ENCODE data around the gene RASD1. TPM values are rescaled to one million over a fixed set of nuclear protein-coding genes. Genes with fewer than 3 reads are reported as not detected.

RASD1 gene
- total RNA-seq, 3 donors from 2014 or later, result 64.0 to 140 (median 75.0) TPM

GRCh38 chr17:17538417-17539391 is 42.5 kb upstream of the RASD1 start:
- Histone ChIP-seq H3K9me3 (no peaks in the 10 kb centered on the region), H3K36me3 (no peaks in the 10 kb centered on the region), H3K27me3 (no peaks in the 10 kb centered on the region), H3K4me1 (no peaks in the 10 kb centered on the region), H3K4me3 (no peak overlapping the region), H3K27ac (peak overlapping the region in 1 of 2 donors; percentile 46)
- no peak for TF ChIP-seq CTCF (IDR thresholded peaks at IDR 0.05)
- TF ChIP-seq POLR2AphosphoS5 (IDR thresholded peaks at IDR 0.05), result no peak
- no peak for DNase-seq (ENCODE audit: low spot score in 2 of 2)
- intact Hi-C loops (cut with DNase I; ENCODE audit: low total_unique reads), result no loop called here

- H3K27me3 ChIP-seq, result no peaks in the 10 kb centered on the region
- H3K4me3 ChIP-seq, result no peak overlapping the region
- H3K4me1 ChIP-seq, result no peaks in the 10 kb centered on the region
- peak overlapping the region; percentile 30 to 46 for H3K27ac ChIP-seq
- no peaks in the 10 kb centered on the region for H3K36me3 ChIP-seq
- no peaks in the 10 kb centered on the region for H3K9me3 ChIP-seq
- intact Hi-C loops (cut with DNase I; ENCODE audit: low total_unique reads), result no loop called here
- no peak for TF ChIP-seq POLR2A (IDR thresholded peaks at IDR 0.05)
- TF ChIP-seq CTCF (IDR thresholded peaks at IDR 0.05), result no peak
- TF ChIP-seq POLR2AphosphoS5 (IDR thresholded peaks at IDR 0.05), result no peak
- DNase-seq (ENCODE audit: low spot score in 2 of 2), result no peak
These were observed 41.3 kb upstream of the RASD1 start for GRCh38 chr17:17537311-17538099.

GRCh38 chr17:17536702-17537101 is 40.5 kb upstream of the RASD1 start:
- H3K9me3 ChIP-seq, result no peaks in the 10 kb centered on the region
- peak overlapping the region in 1 of 2 donors; percentile 2 for H3K27ac ChIP-seq
- no peaks in the 10 kb centered on the region for H3K27me3 ChIP-seq
- H3K4me3 ChIP-seq, result no peak overlapping the region
- DNase-seq (ENCODE audit: low spot score in 2 of 2), result no peak
- no peak for TF ChIP-seq POLR2AphosphoS5 (IDR thresholded peaks at IDR 0.05)
- intact Hi-C loops (cut with DNase I; ENCODE audit: low total_unique reads), result no loop called here
- no peaks in the 10 kb centered on the region for H3K36me3 ChIP-seq
- H3K4me1 ChIP-seq, result no peaks in the 10 kb centered on the region

- intact Hi-C loops (cut with DNase I; ENCODE audit: low total_unique reads), result no loop called here
- no peaks in the 10 kb centered on the region for H3K36me3 ChIP-seq
- H3K27ac ChIP-seq, result peak overlapping the region in 1 of 2 donors; percentile 2
- H3K9me3 ChIP-seq, result no peaks in the 10 kb centered on the region
- no peaks in the 10 kb centered on the region for H3K4me1 ChIP-seq
- H3K27me3 ChIP-seq, result no peaks in the 10 kb centered on the region
- no peak overlapping the region for H3K4me3 ChIP-seq
- TF ChIP-seq POLR2AphosphoS5 (IDR thresholded peaks at IDR 0.05) (no peak), CTCF (IDR thresholded peaks at IDR 0.05) (no peak), POLR2A (IDR thresholded peaks at IDR 0.05) (no peak)
- peak; percentile 66 to 80 for DNase-seq (ENCODE audit: low spot score in 2 of 2)
These were observed 39.8 kb upstream of the RASD1 start for GRCh38 chr17:17535957-17536356.

- TF ChIP-seq POLR2A (IDR thresholded peaks at IDR 0.05), result no peak
- no peak for TF ChIP-seq CTCF (IDR thresholded peaks at IDR 0.05)
- no peak for TF ChIP-seq POLR2AphosphoS5 (IDR thresholded peaks at IDR 0.05)
- no peaks in the 10 kb centered on the region for H3K9me3 ChIP-seq
- peak in 1 of 2 donors; percentile 40 for DNase-seq (ENCODE audit: low spot score in 2 of 2)
- no peak overlapping the region for H3K4me3 ChIP-seq
- H3K27me3 ChIP-seq, result no peaks in the 10 kb centered on the region
- no peaks in the 10 kb centered on the region for H3K4me1 ChIP-seq
- H3K27ac ChIP-seq, result no peak overlapping the region
- no peaks in the 10 kb centered on the region for H3K36me3 ChIP-seq
- intact Hi-C loops (cut with DNase I; ENCODE audit: low total_unique reads), result no loop called here
These were observed 37.8 kb upstream of the RASD1 start for GRCh38 chr17:17533901-17534441.
